Spleen (tissue), 7 donors: ENCODE data around the gene SAXO2.
"Not testable (repeated sequence)": the region's sequence is repeated elsewhere in the genome, so short reads cannot be mapped to it uniquely, and the experiment has no call there.

Experiments
- POLR2A ChIP-seq, 3 donors: fragments of 450-650 bp; IDR thresholded peaks; one replicate each; pipeline ENCODE4 v1.5.1; 2017; ENCODE audit warnings: antibody characterized with exemption in 3 of 3, mild to moderate bottlenecking in 1 of 3
- POLR2AphosphoS5 ChIP-seq, 3 donors: sonication (generic); formaldehyde crosslinking; IDR thresholded peaks; one replicate each; pipeline ENCODE4 v1.5.1; 2017; ENCODE audit warnings: antibody characterized with exemption in 3 of 3
- TF ChIP-seq, protein P1 (sequence below), 11 experiments: fragments of 200-600 bp in 7 of 11; fragments of 450-650 bp in 4 of 11; sonication (generic) in 4 of 11; IDR thresholded peaks in 8 of 11; conservative IDR thresholded peaks in 3 of 11; 1 replicate in 7 of 11; 2 replicates in 4 of 11; pipeline versions ENCODE4 v1.4.0 to v1.8.0; 2016 to 2021; ENCODE audit warnings: antibody characterized with exemption in 11 of 11, inconsistent platforms in 4 of 11, mild to moderate bottlenecking in 1 of 11
- donor health status: DM: no; HTN: no; CAD: no; lungs with moderate emphysema.
- donor health status: DM: no; HTN: no; CAD: no.
- donor health status: DM: no; HTN: no; CAD: no.

DNA sequence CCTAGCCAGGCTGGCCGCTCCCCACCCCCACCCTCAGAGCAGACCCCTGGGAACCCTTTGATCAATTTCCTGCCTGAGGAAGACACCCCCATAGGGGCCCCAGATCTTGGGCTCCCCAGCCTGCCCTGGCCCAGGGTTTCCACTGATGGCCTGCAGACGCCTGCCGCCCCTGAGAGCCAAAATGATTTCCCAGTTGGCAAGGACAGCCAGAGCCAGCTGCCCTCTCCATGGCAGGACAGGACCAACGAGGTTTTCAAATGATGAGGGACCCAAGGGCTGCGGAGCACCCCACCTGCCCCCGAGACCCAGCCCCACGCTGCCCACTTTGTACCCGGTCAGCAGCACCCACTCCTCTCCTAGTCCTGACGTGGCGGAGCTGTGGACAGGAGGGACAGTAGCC is 64.8 kb downstream of the SAXO2 start:
- not testable (repeated sequence) for TF ChIP-seq POLR2A, POLR2AphosphoS5 (IDR thresholded peaks at IDR 0.05)
- TF ChIP-seq, protein P1, sequence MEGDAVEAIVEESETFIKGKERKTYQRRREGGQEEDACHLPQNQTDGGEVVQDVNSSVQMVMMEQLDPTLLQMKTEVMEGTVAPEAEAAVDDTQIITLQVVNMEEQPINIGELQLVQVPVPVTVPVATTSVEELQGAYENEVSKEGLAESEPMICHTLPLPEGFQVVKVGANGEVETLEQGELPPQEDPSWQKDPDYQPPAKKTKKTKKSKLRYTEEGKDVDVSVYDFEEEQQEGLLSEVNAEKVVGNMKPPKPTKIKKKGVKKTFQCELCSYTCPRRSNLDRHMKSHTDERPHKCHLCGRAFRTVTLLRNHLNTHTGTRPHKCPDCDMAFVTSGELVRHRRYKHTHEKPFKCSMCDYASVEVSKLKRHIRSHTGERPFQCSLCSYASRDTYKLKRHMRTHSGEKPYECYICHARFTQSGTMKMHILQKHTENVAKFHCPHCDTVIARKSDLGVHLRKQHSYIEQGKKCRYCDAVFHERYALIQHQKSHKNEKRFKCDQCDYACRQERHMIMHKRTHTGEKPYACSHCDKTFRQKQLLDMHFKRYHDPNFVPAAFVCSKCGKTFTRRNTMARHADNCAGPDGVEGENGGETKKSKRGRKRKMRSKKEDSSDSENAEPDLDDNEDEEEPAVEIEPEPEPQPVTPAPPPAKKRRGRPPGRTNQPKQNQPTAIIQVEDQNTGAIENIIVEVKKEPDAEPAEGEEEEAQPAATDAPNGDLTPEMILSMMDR (IDR thresholded peaks at IDR 0.05 in 8 of 11, conservative IDR thresholded peaks at IDR 0.05 in 3 of 11), result not testable (repeated sequence)
